HG02798 (cell line): ENCODE results near the gene RAB32.
A peak's percentile ranks its signal among the peaks of the same experiment; 100 is the strongest.
"Not testable (repeated sequence)": the region's sequence is repeated elsewhere in the genome, so short reads cannot be mapped to it uniquely, and the experiment has no call there.

Experiments
- ATAC-seq: cut with Tn5 transposase; IDR thresholded peaks from one replicate; pipeline ENCODE4 v1.9.1; 2021; ENCODE audit warnings: mild to moderate bottlenecking; ENCODE audit not compliant: unreplicated experiment, poor library complexity

RAB32 gene

DNA sequence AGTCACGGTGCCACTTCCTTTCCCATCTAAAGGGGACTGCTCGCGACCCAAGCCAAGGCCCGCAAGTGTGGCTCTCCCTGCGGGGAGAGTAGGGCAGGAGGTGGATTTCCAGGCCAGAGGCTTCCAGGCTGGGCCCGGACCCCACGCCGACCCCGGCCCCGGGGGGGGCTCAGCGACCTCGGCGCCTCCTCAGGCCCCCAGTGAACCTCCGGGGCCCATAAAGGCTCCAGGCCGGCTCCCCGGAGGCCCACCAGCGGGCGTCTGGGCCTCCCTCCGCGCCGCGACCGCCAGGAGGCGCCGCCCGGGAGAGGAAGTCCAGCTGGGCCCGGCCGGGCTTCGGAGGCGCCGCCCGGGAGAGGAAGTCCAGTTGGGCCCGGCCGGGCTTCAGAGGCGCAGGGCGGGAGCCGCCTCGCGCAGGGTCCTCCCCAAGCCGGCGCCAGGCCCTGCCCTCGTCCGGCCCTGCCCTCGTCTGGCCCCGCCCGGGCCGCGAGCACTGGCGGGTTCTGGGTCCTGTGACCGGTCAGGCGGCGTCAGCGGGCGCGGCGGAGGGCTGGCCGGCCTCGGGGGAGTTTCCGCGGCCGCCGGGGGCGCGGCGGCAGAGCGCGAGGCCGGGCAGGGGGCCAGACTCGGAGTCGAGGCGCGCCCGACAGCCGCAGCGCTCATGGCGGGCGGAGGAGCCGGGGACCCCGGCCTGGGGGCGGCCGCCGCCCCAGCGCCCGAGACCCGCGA, at the start of gene RAB32:
Gene RAB32 (plus strand): TSS at position 623 of the 729 bp plus-strand sequence. CDS start 39 bp downstream, at position 662.
- peak; percentile 93 for ATAC-seq

DNA sequence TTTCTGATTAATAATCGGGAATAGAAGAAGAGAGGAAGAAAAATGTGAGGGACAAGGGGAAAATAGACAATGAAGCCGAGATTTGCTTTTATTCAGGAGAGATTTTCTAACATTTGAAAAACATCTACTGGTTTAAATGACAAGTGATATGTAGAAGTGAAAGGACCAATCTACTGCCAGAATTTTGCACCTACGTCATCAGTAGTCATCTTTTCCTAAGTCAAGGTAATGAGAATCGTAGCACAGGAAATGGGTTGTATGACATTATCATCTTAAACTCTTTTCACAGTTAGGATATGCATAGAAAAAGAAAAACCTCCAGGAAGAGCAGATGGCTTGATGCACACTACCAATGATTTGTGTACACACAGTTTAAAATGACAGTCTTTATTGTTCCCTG, 45.3 kb upstream of the RAB32 start:
- no peak for ATAC-seq

DNA sequence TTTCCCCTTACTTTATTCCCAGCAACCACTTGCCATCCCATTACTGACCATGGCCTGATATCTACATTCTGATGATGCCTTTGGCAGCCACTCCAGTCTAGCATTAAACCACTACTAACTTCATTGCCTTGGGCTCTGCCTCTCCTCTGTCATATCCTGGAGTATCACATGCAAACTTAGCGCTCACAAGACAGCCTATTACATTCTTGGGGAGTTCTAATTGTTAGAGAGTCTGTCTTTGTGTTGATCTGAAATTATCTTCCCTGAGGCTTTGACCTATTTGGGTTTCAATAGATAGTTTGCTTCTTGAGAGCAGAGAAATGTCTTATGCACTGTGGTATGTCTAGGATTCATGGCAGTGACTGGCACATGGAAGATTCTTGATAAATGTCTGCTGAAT, 40.5 kb upstream of the RAB32 start:
- ATAC-seq = no peak

DNA sequence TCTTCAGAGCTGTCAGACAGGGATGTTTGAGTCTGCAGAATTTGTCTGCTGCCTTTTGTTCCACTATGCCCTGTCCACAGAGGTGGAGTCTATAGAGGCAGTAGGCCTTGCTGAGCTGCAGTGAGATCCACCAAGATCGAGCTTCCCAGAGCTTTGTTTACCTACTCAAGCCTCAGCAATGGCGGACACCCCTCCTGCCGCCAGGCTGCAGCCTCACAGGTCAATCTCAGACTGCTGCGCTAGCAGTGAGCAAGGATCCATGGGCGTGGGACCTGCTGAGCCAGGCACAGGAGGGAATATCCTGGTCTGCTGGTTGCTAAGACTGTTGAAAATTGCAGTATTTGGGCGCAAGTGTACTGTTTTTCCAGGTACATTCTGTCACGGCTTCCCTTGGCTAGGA, 28.4 kb upstream of the RAB32 start:
- ATAC-seq = no peak

DNA sequence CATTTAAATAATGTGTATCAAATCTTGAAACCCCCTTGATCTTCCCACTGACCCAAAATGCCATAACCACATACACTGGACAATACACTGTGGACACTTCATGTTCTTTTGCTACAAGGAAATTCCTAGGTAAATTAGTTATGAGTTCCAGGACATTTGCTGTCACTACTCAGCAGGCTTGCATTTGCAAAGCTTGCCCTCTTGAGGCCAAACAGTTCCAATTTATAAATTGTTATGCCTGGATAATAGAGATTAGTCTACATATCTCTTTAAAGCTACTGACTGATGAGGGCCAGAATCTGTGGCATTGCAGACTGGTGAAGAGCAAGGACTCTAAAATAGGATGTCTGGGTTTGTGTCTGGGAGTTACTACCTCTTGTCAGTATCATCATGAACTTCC, 17.4 kb upstream of the RAB32 start:
- no peak for ATAC-seq

DNA sequence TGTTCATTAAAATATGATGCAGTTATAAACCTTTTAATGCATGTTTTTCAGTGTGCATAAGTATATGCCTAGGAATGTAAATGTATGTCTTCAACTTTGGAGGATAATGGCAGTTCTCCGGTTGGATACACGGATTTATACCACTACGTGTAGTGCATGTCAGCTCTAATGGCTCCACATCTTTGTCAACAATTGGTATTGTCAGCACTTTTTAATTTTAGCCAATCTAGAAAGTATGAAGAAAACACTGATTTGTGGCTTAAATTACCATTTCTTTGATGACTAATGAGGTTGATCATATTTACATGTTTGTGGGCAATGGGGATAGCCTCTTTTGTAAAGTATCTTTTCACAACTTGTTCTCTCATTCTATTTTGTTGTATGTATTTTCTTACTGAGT, 10.9 kb upstream of the RAB32 start:
- no peak for ATAC-seq

DNA sequence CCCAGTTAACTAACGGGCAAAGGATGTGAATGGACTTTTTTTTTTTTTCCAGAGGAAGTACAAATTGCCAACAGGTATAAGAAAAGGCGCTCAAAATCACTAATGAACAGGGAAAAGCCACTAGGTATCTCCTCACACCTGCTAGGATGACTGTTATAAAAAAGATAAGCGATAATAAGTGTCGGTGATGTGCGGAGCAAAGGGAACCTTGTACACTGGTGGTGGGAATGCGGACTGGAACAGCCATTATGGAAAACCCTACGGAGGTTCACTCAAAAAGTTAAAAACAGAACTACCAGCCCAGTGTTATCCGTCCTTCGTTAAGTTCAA, 787 bp upstream of the RAB32 start:
- ATAC-seq = no peak

DNA sequence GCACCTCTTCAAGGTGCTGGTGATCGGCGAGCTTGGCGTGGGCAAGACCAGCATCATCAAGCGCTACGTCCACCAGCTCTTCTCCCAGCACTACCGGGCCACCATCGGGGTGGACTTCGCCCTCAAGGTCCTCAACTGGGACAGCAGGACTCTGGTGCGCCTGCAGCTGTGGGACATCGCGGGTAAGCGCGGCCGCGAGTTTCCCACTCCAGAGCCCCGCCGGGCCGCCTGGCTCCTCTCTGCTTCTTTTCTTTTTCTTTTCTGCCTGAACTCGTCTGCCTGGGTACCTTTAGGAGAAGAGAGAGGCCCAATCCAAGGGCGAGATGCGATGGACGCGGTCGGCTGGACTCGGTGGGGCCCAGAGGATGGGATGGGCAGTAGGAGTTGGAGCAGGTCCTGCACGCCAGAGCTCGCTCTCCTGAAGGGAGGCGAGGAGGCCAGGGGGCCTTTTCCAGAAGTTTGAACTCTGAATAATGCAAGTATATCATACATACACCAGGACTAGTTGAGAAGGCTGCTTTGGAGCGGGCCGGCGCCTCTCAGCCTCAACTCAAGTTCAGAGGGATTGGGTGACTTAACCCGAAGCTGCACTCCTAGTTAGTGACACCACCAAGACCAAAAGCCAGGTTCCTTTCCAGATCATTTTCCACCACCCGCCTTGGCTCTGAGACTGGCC, 445 bp downstream of the RAB32 start:
- no peak for ATAC-seq

DNA sequence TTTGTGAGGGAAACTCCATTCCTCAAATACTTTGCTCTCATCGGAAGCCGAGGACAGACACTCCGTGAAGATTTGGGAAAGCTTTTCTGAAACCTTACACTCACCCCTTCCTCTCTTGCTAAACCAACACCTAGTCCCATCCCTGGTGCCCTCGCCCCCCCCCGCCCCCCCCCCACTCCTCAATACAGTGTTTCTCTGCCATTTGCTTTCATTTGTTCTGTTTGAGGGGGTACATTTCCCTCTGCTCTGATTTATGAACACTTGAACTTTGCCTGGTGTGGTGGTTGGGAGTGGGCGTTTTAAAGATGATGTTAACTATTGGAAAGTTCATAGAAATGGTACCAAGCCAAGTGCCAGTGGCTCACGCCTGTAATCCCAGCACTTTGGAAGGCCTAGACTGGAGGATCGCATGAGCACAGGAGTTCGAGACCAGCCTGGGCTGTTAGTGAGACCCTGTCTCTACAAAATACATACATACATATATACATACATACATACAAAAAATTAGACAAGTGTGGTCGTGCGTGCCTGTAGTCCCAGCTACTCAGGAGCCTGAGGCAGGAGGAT, 1.1 kb downstream of the RAB32 start:
- no peak for ATAC-seq

DNA sequence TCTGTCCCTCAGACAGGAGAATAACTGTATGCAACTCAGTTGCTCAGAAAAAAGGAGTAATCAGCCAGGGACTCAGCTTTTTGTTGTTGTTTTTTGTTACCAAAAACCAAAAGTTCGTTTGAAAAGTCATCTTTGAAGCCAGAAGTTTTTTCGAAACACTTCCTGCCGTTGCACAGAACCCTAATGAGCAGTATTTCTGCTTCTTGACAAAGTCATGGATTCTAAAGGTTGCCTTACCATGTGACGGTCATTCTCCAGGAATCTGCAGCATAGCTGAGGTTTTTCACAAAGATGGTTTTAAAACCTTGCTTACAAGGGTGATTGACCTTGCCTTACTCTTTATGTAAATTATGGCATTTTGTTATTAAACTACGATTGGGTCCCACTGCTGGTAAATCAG, 1.9 kb downstream of the RAB32 start:
- no peak for ATAC-seq

DNA sequence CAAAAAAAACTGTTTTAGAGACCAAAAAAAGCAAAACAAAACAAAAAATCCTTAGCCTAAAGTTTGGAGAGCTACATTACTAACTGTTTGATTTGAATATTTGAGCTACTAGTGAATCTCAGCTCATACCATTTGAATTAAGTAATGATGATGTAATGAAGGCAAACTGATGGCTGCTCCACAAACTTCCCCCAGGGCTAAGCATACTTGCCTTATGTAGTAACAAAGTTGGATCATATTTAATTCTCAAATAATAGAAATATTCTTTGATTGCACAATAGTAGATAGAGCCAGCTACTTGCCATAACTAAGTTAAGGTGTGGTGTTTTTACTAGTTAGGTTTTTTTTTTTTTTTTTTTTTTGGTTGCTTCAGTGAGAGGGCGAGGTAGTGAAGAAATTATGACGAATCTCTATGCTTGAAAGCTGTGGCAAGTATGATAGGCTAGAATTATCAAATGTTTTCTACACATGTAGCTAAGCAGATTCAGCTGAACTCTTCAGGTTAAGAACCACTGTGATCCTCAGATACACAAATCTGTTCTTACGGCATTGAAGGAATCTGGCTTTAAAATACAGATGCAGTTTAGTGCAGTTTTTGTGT, 2.9 kb downstream of the RAB32 start:
- ATAC-seq = no peak

DNA sequence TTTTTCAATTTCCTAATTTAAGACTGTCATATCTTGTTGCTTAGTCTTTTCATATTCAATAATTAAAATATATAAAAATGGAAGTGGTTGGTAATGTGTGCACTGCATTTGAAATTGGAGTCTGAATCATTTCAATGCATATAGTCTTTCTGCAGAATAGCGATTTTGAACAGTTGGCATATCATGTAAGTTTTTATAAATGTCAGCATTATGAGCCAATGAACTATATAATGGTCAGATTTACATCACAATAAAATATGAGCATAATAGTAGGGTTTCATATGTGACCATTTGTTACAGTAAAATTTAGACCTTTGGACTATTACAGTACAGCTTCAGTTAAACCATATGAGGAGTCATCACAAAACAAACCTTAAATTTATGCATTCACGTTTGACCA, 4.3 kb downstream of the RAB32 start:
- no peak for ATAC-seq

DNA sequence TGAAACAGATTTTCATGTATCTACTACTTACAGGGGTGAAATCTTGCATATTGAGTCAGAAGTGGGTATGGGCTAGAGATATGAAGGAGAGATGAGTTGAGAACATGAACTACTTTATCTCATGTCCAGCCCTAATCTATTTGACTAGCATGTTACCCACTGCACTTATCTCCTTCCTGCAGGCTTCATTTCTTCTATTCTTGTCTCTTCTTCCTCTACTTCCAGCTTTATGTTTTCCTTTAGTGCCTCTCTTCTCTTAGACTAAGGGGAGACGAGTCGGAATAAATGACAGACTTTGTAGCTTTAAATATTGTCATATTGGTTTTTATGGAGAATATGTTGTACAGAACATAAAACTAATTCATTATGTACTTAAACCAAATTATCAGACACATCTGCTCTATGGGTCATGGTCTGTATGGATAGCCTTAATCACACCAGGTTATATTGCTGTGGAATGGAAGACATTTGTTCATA, 5.3 kb downstream of the RAB32 start:
- no peak for ATAC-seq

DNA sequence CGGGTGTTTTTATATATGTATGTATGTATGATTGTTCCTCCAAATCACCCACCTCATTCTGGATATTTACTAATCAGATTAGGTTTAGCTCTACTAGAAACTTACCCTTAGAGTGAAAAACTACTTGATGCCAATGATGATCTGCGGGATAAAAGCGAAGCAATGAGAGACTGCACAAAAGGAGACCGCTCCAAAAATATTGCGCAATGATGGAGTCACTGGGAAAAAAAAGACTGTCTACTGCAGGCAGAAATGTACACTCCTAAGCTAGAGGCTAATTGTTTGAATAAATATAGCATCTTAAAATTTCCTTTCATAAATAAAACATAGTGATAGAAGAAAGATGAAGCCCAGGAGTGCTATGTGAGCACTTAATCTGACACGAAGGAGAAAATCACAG, 7.3 kb downstream of the RAB32 start:
- ATAC-seq = no peak

DNA sequence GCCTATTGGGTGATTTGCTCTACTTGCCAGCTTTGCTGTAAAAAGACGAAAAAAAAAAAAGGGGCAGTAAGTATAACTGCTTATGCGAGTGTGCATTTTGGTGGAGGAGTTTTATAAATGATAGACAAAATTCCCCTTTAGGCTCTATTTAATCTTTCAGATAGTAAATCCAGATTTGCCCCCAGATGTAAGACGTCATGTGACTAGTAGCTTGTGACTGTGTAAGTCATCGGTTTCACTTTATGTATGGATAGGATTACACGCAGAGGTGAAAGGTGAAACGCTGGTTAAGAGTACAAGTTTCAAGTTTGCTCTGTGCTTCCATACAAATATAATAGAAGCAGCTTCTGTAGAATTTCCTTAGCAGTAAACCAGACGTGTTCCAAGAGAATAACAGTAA, 7.9 kb downstream of the RAB32 start:
- ATAC-seq = no peak

DNA sequence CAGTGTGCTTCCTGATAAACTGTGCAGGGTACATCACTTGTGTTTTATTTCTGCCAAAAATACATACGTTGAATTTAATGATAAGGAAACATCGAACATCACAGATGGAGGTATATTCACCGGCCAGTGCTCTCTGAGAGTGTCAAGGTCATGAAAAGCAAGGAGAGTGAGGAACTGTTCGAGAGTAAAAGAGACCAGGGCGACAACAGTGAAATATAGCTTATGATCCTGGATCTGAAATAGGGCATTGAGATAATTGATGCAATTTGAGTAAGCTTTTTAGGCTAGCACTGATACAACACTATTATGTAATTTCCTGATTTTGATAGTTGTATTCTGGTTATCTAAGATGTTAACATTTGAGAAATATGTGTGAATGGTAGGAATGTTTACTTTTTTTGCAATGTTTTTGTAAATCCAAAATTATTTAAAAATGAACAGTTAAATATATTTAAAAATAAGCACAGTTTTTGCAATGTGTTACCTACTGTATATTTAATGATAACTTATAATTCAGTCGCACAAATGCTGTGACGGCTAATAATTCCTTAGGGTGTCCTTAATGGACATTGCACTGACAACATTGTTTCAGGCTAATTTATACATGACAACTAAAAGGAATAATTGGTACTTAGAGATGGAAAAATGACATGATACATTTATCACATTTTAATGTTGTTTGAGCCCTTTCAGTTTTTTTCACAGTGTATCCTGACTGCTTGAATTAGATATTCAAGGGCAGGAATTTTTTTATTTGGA, 9.9 kb downstream of the RAB32 start:
- no peak for ATAC-seq

DNA sequence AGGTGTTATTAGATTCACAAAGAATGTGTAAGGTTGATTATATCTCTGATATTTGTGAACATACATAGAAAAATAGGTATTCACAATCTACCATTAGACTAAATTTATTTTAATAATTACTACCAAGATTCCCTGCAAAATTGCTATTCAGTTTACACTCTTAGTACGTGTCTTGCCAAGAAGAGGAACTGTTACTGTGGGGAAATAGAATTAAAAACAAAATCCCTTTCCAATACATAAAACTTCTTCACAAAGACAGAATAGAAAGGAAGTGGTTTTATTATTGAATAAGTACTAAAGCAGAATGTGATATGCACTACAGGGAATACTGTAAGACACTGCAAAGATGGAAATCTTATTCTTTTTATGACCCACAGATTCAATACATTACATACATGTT, 17.0 kb downstream of the RAB32 start:
- no peak for ATAC-seq

DNA sequence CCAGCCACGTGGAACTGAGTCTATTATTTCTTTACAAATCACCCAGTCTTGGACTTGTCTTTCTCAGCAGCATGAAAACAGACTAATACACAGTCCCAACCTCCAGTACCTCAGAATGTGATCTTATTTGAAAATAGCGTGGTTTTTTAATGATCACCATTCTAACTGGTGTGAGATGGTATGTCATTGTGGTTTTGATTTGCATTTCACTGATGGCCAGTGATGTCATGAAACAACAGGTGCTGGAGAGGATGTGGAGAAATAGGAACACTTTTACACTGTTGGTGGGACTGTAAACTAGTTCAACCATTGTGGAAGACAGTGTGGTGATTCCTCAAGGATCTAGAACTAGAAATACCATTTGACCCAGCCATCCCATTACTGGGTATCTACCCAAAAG, 23.0 kb downstream of the RAB32 start:
- not testable (repeated sequence) for ATAC-seq

DNA sequence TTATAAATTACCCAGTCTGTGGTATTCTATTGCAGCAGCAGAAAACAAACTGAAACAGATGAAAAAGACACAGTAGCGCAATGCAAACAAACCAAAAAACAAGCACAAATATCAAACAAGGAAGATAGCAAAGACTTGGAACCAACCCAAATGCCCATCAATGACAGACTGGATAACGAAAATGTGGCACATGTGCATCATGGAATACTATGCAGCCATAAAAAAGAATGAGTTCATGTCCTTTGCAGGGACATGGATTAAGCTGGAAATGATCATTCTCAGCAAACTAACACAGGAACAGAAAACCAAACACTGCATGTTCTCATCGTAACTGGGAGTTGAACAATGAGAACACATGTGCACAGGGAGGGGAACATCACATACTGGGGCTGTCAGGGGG, 25.0 kb downstream of the RAB32 start:
- not testable (repeated sequence) for ATAC-seq

DNA sequence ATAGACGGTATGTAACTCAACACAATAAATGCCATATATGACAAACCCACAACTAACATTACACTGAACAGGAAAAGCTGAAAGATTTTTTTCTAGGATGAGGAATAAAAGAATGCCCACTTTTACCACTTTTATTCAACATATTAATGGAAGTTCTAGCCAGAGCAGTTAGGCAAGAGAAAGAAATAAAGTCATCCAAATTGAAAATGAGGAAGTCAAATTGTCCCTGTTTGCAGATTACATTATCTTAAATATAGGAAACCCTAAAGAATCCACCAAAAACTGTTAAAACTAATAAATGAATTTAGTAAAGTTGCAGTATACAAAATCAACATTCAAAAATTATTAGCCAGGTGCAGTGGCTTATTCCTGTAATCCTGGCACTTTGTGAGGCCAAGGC, 30.6 kb downstream of the RAB32 start:
- no peak for ATAC-seq

DNA sequence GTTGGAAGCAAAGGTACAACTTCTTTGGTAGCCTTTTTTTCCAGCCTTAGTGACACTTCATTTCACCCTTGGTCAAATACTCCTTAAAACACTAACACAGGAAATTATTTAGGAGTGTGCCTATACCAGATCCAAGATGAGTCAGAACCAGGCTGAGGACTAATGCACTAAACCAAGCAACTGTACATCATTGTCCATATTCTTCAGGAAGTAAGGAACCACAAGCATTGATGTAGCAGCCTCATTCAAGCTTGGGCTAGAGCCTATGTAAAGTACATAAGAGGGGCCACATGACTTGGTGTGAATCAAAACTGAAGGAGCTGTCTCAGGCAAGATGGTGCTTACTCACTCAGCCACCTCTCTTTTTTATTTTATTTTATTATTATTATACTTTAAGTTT, 34.4 kb downstream of the RAB32 start:
- ATAC-seq = no peak
